ENCODE results near the gene RSBN1. TPM values are rescaled to one million over a fixed set of nuclear protein-coding genes. Genes with fewer than 3 reads are reported as not detected.
"Not testable (repeated sequence)": the region's sequence is repeated elsewhere in the genome, so short reads cannot be mapped to it uniquely, and the experiment has no call there.

RSBN1 gene
- total RNA-seq, 1 donor from 2014 or later, result 35.2 TPM

DNA sequence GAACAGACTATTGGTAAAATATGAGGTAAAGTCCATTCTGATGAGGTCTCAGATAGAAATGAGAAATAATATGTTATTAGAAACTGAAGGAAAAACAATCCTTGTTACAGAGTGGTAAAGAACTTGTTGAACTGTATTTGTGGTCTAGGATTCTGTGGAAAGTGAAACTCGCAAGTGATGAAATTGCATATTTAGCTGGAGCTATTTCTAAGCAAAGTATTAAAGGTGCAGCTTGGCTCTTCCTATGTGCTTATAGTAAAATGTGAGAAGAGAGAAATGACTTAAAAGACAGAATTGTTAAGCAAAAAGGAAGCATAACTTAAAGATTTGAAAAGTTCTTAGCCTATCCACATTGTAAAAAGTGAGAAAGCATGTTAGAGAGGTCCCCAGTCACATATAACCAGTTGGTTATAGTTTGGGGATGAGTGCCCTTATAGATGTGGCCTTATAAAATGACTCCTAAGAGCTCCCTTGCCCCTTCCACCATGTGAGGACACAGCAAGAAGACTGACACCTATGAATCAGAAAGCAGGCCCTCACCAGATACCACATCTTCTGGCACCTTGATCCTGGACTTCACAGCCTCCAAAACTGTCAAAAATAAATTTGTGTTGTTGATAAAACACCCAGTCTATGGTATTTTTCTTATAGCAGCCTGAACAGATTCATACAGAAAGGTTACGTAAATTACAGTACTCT is 77.8 kb downstream of the RSBN1 start:
- Mint-ChIP-seq H3K27ac (ENCODE audit: unreplicated experiment) (no peak overlapping the region), H3K4me3 (ENCODE audit: unreplicated experiment) (no peak overlapping the region), H3K9me3 (ENCODE audit: unreplicated experiment) (peaks cover 3% of the 10 kb centered on the region), H3K36me3 (ENCODE audit: unreplicated experiment) (peaks cover 5% of the 10 kb centered on the region), H3K27me3 (ENCODE audit: unreplicated experiment) (no peaks in the 10 kb centered on the region), H3K4me1 (ENCODE audit: low read depth, unreplicated experiment) (no peaks in the 10 kb centered on the region)
- DNase-seq, result no peak
- no peak for TF ChIP-seq CTCF (IDR thresholded peaks at IDR 0.05; ENCODE audit: partially characterized antibody, unreplicated experiment)

GRCh38 chr1:113732802-113733201 is 79.5 kb downstream of the RSBN1 start:
- no peaks in the 10 kb centered on the region for H3K27me3 Mint-ChIP-seq (ENCODE audit: unreplicated experiment)
- no peak overlapping the region for H3K4me3 Mint-ChIP-seq (ENCODE audit: unreplicated experiment)
- H3K27ac Mint-ChIP-seq (ENCODE audit: unreplicated experiment), result no peak overlapping the region
- H3K36me3 Mint-ChIP-seq (ENCODE audit: unreplicated experiment), result peaks cover 9% of the 10 kb centered on the region
- no peak for DNase-seq
- H3K4me1 Mint-ChIP-seq (ENCODE audit: low read depth, unreplicated experiment), result no peaks in the 10 kb centered on the region
- no peak for TF ChIP-seq CTCF (IDR thresholded peaks at IDR 0.05; ENCODE audit: partially characterized antibody, unreplicated experiment)
- H3K9me3 Mint-ChIP-seq (ENCODE audit: unreplicated experiment), result peaks cover 3% of the 10 kb centered on the region

GRCh38 chr1:113721010-113721409 is 91.3 kb downstream of the RSBN1 start:
- Mint-ChIP-seq H3K9me3 (ENCODE audit: unreplicated experiment) (peaks cover 20% of the 10 kb centered on the region), H3K36me3 (ENCODE audit: unreplicated experiment) (peaks cover 45% of the 10 kb centered on the region), H3K4me1 (ENCODE audit: low read depth, unreplicated experiment) (no peaks in the 10 kb centered on the region), H3K4me3 (ENCODE audit: unreplicated experiment) (no peak overlapping the region), H3K27me3 (ENCODE audit: unreplicated experiment) (no peaks in the 10 kb centered on the region), H3K27ac (ENCODE audit: unreplicated experiment) (no peak overlapping the region)
- TF ChIP-seq CTCF (IDR thresholded peaks at IDR 0.05; ENCODE audit: partially characterized antibody, unreplicated experiment), result no peak
- DNase-seq, result no peak

DNA sequence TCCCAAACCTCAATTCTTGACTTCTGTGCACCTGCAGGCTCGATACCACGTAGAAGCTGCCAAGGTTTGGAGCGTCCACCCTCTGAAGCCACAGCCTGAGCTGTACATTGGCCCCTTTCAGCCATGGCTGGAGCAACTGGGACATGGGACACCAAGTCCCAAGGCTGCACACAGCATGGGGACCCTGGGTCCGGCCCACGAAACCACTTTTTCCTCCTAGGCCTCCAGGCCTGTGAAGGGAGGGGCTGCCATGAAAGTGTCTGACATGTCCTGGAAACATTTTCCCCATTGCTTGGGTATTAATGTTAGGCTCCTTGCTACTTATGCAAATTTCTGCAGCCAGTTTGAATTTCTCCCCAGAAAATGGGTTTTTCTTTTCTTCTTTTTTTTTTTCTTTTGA is 93.7 kb downstream of the RSBN1 start:
- not testable (repeated sequence) for H3K4me1 Mint-ChIP-seq (ENCODE audit: low read depth, unreplicated experiment); H3K4me3 Mint-ChIP-seq (ENCODE audit: unreplicated experiment); H3K27me3 Mint-ChIP-seq (ENCODE audit: unreplicated experiment); H3K27ac Mint-ChIP-seq (ENCODE audit: unreplicated experiment); DNase-seq
- H3K36me3 Mint-ChIP-seq (ENCODE audit: unreplicated experiment), result peaks cover 50% of the 10 kb centered on the region
- H3K9me3 Mint-ChIP-seq (ENCODE audit: unreplicated experiment), result peaks cover 19% of the 10 kb centered on the region

- H3K4me1 Mint-ChIP-seq (ENCODE audit: low read depth, unreplicated experiment); H3K4me3 Mint-ChIP-seq (ENCODE audit: unreplicated experiment); DNase-seq; H3K27me3 Mint-ChIP-seq (ENCODE audit: unreplicated experiment): not testable (repeated sequence)
- Mint-ChIP-seq H3K9me3 (ENCODE audit: unreplicated experiment) (peaks cover 18% of the 10 kb centered on the region), H3K27ac (ENCODE audit: unreplicated experiment) (peak overlapping the region; percentile 11), H3K36me3 (ENCODE audit: unreplicated experiment) (peaks cover 50% of the 10 kb centered on the region)
Measured at GRCh38 chr1:113717506-113717905, 94.8 kb downstream of the RSBN1 start.

DNA sequence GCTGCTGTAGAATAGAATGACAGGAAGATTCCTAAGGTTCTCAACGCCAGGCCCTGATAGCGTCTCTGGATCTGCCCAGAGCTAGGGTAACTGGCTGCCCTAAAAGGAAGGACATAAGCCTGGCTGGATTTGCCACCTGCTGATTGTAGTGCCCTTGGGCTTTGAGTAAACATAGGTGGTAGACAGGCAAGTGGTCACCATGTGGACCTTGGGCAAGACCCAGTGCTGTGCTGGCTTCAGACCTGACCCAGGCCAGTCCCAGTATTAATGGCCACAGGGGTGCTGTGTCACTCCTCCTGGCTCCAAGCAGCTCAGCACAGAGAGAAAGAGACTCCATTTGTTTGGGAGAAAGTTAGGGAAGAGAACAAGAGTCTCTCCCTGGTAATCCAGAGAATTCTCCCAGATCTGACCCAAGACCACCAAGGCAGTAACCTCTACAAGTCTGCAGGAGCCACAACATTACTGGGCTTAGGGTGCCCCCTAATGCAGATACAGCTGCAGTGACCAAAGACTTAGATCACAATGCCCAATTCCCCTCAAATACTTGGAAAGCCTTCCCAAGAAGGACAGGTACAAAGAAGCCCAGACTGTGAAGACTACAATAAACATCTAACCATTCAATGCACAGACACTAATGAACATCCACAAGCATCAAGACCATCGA is 97.5 kb downstream of the RSBN1 start:
- H3K4me1 Mint-ChIP-seq (ENCODE audit: low read depth, unreplicated experiment), result no peaks in the 10 kb centered on the region
- peaks cover 33% of the 10 kb centered on the region for H3K36me3 Mint-ChIP-seq (ENCODE audit: unreplicated experiment)
- no peak for TF ChIP-seq CTCF (IDR thresholded peaks at IDR 0.05; ENCODE audit: partially characterized antibody, unreplicated experiment)
- H3K27me3 Mint-ChIP-seq (ENCODE audit: unreplicated experiment), result peaks cover 3% of the 10 kb centered on the region
- no peak overlapping the region for H3K4me3 Mint-ChIP-seq (ENCODE audit: unreplicated experiment)
- peaks cover 16% of the 10 kb centered on the region for H3K9me3 Mint-ChIP-seq (ENCODE audit: unreplicated experiment)
- H3K27ac Mint-ChIP-seq (ENCODE audit: unreplicated experiment), result no peak overlapping the region
- no peak for DNase-seq
